HL-60 (cell line): ENCODE measurements around the gene TRIP13.
"Not testable (repeated sequence)": the region's sequence is repeated elsewhere in the genome, so short reads cannot be mapped to it uniquely, and the experiment has no call there.

Experiments used
- POLR2AphosphoS5 ChIP-seq: IDR thresholded peaks from 2 replicates; pipeline ENCODE4 v1.6.1; 2012; ENCODE audit warnings: low read depth
- TF ChIP-seq, protein P1 (sequence below): IDR thresholded peaks from one replicate; pipeline ENCODE4 v1.5.1; 2011; ENCODE audit warnings: low read length, control low read depth, inconsistent platforms; ENCODE audit not compliant: insufficient read depth

DNA sequence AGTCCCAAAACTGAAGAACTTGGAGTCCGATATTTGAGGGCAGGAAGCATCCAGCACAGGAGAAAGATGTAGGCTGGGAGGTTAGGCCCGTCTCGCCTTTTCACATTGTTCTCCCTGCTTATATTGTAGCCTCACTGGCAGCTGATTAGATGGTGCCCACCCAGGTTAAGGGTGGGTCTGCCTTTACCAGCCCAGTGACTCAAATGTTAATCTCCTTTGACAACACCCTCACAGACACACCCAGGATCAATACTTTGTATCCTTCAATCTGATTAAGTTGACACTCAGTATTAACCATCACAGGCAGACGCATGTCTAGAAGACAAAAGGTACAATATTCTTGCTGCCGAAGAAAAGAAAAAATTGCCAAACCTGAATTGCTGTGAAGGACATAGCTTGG is 26.0 kb downstream of the TRIP13 start:
- not testable (repeated sequence) for TF ChIP-seq POLR2AphosphoS5
- TF ChIP-seq, protein P1, sequence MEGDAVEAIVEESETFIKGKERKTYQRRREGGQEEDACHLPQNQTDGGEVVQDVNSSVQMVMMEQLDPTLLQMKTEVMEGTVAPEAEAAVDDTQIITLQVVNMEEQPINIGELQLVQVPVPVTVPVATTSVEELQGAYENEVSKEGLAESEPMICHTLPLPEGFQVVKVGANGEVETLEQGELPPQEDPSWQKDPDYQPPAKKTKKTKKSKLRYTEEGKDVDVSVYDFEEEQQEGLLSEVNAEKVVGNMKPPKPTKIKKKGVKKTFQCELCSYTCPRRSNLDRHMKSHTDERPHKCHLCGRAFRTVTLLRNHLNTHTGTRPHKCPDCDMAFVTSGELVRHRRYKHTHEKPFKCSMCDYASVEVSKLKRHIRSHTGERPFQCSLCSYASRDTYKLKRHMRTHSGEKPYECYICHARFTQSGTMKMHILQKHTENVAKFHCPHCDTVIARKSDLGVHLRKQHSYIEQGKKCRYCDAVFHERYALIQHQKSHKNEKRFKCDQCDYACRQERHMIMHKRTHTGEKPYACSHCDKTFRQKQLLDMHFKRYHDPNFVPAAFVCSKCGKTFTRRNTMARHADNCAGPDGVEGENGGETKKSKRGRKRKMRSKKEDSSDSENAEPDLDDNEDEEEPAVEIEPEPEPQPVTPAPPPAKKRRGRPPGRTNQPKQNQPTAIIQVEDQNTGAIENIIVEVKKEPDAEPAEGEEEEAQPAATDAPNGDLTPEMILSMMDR, result not testable (repeated sequence)
